ENCODE data around the gene SLC5A1. TPM values are rescaled to one million over a fixed set of nuclear protein-coding genes. Genes with fewer than 3 reads are reported as not detected.
A peak's percentile ranks its signal among the peaks of the same experiment; 100 is the strongest.

SLC5A1 gene
- total RNA-seq = not detected in 2 replicates

DNA sequence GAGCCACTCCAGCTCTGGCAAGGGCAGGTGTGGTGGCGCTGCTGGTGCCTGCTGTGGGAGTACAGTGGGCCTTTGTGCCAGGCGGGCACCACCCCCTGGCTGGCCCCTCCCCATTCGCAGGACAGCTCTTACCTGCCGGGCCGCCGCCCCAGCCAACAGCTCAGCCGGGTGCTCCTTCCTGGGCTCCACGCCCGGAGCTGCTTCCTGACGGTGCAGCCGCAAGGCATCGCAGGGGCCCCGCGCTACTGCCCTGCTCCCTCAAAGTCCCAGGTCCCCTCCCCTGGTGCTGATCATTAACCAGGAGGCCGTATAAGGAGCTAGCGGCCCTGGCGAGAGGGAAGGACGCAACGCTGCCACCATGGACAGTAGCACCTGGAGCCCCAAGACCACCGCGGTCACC, at the start of gene SLC5A1:
TSS of gene SLC5A1 (plus strand) at position 338 of the 400 bp plus-strand sequence. CDS start at position 359, 21 bp downstream.
- no peak for DNase-seq (ENCODE audit: low read depth in 2 of 2)

DNA sequence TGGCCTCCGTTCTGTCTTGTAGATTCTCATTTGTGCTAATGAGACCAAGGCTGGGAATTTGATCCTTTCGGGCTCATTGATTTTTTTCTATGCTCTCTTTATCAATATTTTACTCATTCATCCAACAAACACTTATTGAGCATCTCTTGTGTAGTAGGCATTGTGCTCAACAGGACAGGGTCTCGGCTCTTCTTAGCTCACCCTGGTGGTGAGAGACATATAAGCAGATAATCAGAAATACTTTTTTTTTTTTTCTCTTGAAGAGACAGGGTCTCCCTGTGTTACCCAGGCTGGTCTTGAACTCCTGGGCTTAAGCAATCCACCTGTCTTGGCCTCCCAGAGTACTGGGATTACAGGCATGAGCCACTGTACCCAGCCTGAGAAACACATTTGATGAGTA, 48.0 kb upstream of the SLC5A1 start:
- DNase-seq (ENCODE audit: low read depth in 2 of 2) = no peak

DNA sequence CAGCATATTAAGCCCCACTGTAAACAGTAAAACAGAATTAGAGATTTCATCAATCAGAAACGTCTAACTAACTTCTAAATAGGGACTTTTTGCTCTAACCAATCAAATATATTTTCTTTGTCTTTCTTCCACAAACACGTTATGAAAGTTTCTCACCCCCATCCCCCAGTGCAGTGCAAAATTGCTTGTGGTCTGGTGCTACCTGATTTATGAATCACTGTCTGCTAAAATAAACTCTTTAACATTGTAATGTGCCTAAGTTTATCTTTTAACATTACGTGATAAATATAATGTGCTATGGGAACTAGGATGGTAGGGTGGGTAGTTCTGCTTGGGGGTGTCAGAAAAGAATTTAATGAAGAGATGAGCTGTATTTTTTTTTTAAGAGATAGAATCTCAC, 47.3 kb upstream of the SLC5A1 start:
- DNase-seq (ENCODE audit: low read depth in 2 of 2) = no peak

- DNase-seq (ENCODE audit: low read depth in 2 of 2) = no peak
Observed at GRCh38 chr22:31998784-31999385, 44.2 kb upstream of the SLC5A1 start.

GRCh38 chr22:32000181-32000580, 42.9 kb upstream of the SLC5A1 start:
- no peak for DNase-seq (ENCODE audit: low read depth in 2 of 2)

DNA sequence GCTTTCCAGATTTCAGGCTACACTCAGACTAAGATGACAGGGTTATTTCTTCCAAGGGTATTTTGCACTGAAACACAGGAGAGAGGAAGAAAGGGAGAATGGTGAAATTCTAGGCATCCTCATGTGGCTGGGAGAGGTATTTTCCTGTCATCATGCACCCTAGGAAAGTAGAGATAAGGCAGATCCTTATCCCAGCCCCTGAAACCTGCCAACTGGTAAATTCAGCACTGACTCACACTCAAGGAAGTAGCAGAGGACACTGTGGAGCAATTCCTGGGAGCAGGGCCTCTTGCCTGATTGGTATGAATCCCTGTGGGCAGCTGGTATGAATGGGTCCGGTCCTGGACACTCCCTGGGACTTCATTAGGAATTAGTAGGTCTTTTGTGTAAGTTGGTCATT, 37.6 kb upstream of the SLC5A1 start:
- DNase-seq (ENCODE audit: low read depth in 2 of 2) = no peak

- DNase-seq (ENCODE audit: low read depth in 2 of 2) = no peak
Observed at GRCh38 chr22:32013200-32013599, 29.9 kb upstream of the SLC5A1 start.

DNA sequence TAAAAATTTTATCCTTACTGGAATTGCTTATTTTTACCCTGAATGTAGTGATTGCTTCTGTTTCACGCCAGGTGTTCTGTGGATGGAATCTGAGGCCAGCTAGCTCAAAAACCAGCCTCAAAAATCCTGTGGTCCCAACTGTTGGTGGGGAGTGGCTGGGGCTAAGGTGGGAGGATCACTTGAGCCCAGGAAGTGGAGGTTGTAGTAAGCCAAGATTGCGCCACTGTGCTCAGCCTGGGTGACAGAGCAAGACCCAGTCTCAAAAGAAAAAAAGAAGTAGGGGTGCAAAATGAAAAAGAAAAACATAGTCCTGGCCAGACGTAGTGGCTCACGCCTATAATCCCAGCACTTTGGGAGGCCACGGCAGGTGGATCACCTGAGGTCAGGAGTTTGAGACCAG, 27.0 kb upstream of the SLC5A1 start:
- DNase-seq (ENCODE audit: low read depth in 2 of 2) = no peak

GRCh38 chr22:32018056-32018455, 25.0 kb upstream of the SLC5A1 start:
- DNase-seq (ENCODE audit: low read depth in 2 of 2) = no peak

- peak; percentile 26 to 78 for DNase-seq (ENCODE audit: low read depth in 2 of 2)
Observed at GRCh38 chr22:32020117-32020516, 22.9 kb upstream of the SLC5A1 start.

DNA sequence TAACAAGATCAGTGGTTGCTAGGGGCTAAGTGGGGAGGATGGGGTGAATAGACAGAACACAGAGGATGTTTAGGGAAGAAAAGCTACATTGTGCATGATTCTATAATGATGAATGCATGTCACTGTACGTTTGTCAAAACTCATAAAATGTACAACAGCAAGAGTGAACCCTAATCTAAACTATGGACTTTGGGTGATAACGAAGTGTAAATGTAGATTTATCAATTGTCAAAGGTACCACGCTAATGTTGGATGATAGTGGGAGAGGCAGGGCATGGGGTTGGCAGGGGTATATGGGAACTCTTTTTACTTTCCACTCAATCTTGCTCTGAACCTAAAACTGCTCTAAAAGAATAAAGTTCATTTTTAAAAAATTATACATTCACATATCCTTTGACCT, 21.3 kb upstream of the SLC5A1 start:
- DNase-seq (ENCODE audit: low read depth in 2 of 2) = no peak

DNA sequence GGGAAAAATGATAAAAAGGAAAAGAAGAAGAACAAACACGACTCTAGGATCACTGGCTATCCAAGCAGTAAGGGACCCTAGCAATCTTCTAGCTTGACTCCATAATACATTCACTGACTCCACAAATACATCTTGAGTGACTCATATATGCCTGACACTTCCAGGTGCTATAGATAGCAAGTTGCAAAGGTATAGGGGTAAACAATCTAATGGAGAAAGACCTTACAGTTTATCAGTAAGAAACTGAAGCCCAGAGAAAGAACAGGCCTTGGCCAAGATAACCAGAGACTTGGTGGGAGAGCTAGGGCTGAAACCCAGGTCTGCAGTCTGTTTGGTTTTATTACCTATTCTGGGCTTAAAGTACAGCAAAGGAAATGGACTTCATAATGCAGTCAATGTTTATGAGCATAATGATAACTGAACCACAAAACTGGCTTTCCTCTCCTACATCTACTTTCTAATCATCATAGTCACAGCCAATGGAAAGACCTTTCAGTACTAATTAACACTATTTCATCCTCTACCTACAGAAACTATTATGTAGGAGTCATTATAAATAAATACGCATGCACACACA, 19.7 kb upstream of the SLC5A1 start:
- DNase-seq (ENCODE audit: low read depth in 2 of 2) = no peak

DNA sequence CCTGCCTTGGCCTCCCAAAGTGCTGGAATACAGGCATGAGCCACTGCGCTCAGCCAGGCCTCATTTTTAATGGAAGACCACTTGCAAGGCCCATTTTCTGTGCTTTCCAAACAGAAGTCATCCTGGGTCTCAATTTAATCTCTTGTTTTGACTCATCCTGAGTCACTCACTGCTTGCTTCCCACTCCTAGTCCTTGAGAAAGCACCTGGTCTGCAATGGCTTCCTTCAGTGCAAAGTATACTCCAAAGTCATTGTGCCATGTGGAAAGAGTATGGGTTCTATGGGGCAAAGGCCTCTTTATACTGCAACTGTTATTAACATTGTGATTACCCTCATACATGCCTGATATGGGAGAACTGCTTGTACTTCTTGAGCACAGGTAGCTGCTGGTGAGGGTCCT, 18.3 kb upstream of the SLC5A1 start:
- DNase-seq (ENCODE audit: low read depth in 2 of 2) = no peak

GRCh38 chr22:32030518-32031247, 12.4 kb upstream of the SLC5A1 start:
- DNase-seq (ENCODE audit: low read depth in 2 of 2) = no peak

DNA sequence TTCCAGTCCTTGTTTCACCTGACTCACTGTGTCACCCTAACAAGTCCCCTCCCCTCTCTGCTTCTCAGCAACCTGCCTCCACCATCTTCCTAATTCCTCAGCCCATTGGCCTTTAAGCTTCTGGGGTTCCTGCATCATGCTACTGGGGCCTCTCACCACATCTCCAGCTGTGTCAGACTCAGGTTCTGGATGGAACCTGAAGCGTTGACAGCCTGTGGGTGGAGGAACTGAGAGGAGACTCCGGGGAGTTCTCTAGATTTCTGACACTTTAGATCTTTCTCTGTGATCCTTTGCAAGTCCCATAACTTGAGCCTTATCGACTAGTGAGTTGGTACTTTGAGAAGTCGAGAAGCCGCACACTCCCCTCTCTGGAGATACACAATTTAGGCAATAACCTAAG, 11.6 kb upstream of the SLC5A1 start:
- DNase-seq (ENCODE audit: low read depth in 2 of 2) = no peak

DNA sequence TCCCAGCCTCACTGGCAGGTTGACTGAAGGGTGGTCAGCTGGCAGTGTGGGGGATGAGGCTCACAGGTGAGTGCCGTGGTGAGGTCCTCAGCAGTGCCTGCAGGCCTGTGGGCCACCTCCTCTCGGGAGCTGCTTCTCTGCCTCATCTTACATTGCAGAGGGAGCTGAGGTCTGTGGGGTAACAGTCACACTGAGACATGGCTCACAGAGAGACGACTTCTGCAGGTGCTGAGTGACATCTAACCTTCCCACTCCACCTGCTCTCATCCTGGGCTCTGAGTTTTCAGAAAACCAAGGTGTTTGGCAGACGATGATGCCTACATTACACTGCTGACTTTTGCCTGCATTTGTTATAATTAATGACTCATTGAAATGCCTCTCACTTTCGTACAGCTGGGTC, 8.8 kb upstream of the SLC5A1 start:
- no peak for DNase-seq (ENCODE audit: low read depth in 2 of 2)

DNA sequence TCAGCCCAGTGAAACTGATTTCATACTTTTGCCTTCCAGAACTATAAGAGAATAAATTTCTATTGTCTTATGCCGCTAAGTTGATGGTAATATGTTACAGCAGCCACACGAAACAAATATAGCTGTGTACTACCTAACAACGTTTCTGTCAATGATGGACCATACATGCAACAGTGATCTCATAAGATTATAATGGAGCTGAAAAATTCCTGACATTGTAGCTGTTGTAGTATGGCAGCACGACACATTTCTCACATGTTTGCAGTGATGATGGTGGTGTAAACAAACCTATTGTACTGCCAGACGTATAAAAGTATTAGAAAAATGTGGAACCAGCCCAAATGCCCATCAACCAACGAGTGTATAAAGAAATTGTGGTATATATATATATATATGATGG, 5.8 kb upstream of the SLC5A1 start:
- DNase-seq (ENCODE audit: low read depth in 2 of 2) = no peak

- no peak for DNase-seq (ENCODE audit: low read depth in 2 of 2)
Observed at GRCh38 chr22:32040324-32040904, 2.6 kb upstream of the SLC5A1 start.

- DNase-seq (ENCODE audit: low read depth in 2 of 2) = no peak
Observed at GRCh38 chr22:32043391-32043790, 330 bp downstream of the SLC5A1 start.

- no peak for DNase-seq (ENCODE audit: low read depth in 2 of 2)
Observed at GRCh38 chr22:32044477-32044876, 1.4 kb downstream of the SLC5A1 start.

GRCh38 chr22:32044913-32045312, 1.9 kb downstream of the SLC5A1 start:
- no peak for DNase-seq (ENCODE audit: low read depth in 2 of 2)

DNA sequence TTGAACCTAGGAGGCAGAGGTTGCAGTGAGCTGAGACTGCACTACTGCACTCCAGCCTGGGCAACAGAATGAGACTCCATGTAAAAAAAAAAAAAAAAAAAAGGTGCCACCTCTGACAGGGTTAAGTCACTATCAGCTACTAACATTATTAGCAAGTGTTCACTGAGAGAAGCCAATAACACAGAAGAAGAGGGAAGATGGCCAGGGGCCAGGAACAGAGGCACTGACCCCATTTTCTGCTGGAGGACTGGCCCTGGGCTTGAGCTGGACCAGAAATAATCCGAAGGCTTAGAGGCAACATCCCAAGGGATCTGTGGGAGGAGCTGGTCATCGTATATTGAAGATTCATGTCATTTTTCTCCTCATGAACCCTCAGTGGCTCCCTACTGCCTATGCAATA, 5.0 kb downstream of the SLC5A1 start:
- no peak for DNase-seq (ENCODE audit: low read depth in 2 of 2)

All from lung microvascular endothelial cell (primary cell).